Measurements from ENCODE around the gene SMIM29.
A peak's percentile ranks its signal among the peaks of the same experiment; 100 is the strongest.

GRCh38 chr6:34243901-34244884 is 4.6 kb downstream of the SMIM29 start:
- peak; percentile 15; the same call in 1 of the 2 replicates for TF ChIP-seq CTCF (IDR thresholded peaks at IDR 0.05)
- TF ChIP-seq ZFX (IDR thresholded peaks at IDR 0.05; ENCODE audit: borderline replicate concordance) = no peak

Data from 22Rv1 (cell line).